MM.1S (cell line): ENCODE data around the gene TET3.

ENCODE experiments used
- CTCF ChIP-seq: fragments of 300-600 bp; sonication (generic); IDR thresholded peaks from 2 replicates; pipeline ENCODE4 v1.5.1; 2016; ENCODE audit warnings: antibody characterized with exemption, low read length, mixed read lengths
- EZH2 ChIP-seq: fragments of 300-600 bp; sonication (generic); optimal IDR thresholded peaks from 2 replicates; pipeline ENCODE3; 2017; ENCODE audit warnings: low read depth, mild to moderate bottlenecking, antibody characterized with exemption, low read length, mixed read lengths
- EZH2phosphoT487 ChIP-seq: fragments of 300-600 bp; sonication (generic); IDR thresholded peaks from 2 replicates; pipeline ENCODE4 v1.6.1; 2018; ENCODE audit warnings: antibody characterized with exemption, low read length

- no peak for TF ChIP-seq CTCF
- TF ChIP-seq EZH2phosphoT487: no peak
- TF ChIP-seq EZH2: no peak
These were observed 34.8 kb downstream of the TET3 start for GRCh38 chr2:74019516-74019915.
